Iris pigment epithelial cell (primary cell): ENCODE results near the gene LRRC75A.
"Not testable (repeated sequence)": the region's sequence is repeated elsewhere in the genome, so short reads cannot be mapped to it uniquely, and the experiment has no call there.

Experiments used
- DNase-seq: peaks from one replicate; pipeline ENCODE4 v3.0.0-alpha.2; 2011; ENCODE audit warnings: low read depth

The LRRC75A gene

GRCh38 chr17:16472539-16472938, 19.5 kb downstream of the LRRC75A start:
- DNase-seq: no peak

- no peak for DNase-seq
These were observed 20.7 kb downstream of the LRRC75A start for GRCh38 chr17:16471295-16471694.

DNA sequence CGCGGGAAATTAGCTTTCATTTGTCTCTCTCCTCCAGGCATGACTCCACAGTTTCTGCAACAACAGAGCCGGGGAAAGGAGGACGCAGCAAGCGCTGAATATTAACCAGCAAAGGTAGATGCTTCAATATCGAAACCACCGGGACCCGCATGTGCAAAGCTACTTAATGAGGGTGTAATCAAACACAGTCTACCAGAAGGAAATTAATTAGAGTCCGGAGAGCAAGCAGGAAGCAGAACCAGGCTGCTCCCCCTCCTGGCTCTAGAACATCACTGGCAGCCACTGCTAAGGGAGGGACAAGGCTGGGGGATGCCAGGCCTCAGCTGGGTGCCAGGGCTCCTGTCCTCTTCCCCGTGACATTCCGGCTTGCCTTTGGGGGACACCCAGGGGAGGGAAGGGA, 21.7 kb downstream of the LRRC75A start:
- no peak for DNase-seq

DNA sequence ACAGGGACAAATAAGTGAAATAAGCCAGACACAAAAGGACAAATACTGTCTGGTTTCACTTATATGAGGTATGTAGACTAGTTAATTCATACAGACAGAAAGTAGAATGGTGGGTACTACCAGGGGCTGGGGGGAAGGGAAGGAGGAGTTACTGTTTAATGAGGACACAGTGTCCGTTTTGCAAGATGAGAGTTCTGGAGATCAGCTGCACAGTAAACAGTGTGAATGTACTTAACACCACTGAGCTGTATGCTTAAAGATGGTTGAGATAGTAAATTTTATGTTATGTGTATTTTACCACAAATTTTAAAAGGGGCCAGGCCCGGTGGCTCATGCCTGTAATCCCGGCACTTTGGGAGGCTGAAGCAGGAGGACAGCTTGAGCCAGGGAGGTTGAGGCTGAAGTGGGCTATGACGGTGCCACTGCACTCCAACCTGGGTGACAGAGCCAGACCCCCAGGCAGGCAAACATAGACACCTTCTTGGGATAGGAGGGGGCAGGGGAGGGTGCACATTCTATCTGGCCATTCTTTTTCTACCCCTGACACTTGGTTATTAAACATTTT, 23.5 kb downstream of the LRRC75A start:
- no peak for DNase-seq

DNA sequence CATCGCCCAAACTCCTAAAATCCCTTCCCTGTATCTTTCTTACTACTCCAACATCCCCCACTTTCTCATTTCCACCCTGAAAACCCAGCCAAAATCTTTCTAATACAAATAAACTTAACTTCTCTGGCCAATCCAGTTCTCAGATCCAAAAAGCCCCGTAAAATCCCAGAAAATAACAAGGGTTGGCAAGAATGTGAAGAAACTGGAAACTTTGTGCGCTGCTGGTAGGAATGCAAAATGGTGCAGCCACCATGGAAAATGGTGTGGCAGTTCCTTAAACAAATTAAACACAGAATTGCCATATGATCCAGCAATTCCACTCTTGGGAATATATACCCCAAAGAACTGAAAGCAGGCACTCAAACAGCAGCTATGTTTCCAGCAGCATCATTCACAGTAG, 24.1 kb downstream of the LRRC75A start:
- DNase-seq: no peak

GRCh38 chr17:16467044-16467443, 24.9 kb downstream of the LRRC75A start:
- DNase-seq: no peak

DNA sequence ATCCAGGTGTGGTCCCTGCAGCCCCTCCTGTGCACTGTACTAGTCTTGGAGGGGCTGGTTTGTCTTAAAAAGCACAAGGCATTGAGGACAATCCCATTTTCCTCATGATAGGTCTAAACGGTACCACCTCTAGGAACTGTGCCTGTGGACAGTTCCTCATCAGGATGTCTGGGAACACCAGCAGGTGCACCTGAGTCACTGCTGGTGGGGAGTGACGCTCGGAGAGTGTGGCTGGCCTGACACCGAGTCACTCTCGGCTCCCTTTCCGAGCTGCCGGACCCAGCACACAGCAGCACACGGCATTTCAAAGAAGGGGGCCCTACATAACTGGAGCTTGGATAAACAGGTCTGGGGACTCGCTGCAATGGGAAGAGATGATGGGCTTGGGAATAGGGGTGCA, 25.6 kb downstream of the LRRC75A start:
- DNase-seq: no peak

GRCh38 chr17:16465861-16466338, 26.1 kb downstream of the LRRC75A start:
- DNase-seq: no peak

DNA sequence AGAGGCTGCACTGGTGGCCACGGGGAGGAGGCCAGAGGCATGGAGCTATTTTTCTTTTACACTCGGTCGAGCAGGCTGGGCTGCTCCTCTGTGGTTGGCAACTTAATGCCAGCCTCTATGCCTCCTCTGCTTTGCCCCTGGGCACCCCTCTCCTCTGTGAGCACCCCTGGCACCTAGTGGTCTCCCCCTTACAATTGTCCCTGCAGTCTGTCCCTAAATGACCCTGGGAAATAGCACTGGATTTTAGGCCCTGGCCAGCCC, 27.0 kb downstream of the LRRC75A start:
- DNase-seq: no peak

DNA sequence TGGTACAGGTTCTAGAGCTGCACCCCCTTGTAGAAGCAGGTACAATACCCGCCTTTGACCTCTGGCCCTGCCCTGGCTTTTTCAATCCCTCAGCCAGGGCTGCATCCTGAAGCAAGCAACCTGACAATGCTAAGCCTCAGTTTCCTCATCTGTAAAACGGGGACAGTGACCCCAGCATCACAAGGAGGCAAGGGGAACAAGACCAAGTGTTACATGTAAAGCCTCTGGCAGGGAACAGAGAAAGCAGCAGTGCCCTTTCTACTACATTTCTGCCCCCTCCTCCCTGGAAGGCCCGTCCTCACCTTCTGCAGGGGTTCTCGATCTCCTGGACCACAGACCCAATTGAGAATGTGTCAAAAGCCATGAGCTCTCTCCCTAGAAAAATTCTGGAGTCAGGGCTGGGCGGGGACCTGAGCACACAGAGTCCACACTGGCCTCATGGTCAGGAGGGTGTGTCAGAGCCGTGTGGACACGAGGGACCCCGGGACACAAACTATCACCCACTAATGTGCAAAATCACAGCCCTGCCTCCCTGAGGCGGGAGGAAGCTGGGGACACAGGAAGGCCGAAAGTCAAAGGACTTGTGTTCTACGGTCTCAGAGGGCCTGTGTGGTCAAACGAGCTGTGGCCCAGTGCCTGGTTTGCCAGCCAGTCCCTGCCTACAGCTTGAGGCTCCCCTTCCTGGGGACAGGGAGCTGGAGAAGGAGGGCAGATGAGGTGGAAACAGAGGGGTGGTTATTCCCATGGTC, 27.5 kb downstream of the LRRC75A start:
- no peak for DNase-seq

DNA sequence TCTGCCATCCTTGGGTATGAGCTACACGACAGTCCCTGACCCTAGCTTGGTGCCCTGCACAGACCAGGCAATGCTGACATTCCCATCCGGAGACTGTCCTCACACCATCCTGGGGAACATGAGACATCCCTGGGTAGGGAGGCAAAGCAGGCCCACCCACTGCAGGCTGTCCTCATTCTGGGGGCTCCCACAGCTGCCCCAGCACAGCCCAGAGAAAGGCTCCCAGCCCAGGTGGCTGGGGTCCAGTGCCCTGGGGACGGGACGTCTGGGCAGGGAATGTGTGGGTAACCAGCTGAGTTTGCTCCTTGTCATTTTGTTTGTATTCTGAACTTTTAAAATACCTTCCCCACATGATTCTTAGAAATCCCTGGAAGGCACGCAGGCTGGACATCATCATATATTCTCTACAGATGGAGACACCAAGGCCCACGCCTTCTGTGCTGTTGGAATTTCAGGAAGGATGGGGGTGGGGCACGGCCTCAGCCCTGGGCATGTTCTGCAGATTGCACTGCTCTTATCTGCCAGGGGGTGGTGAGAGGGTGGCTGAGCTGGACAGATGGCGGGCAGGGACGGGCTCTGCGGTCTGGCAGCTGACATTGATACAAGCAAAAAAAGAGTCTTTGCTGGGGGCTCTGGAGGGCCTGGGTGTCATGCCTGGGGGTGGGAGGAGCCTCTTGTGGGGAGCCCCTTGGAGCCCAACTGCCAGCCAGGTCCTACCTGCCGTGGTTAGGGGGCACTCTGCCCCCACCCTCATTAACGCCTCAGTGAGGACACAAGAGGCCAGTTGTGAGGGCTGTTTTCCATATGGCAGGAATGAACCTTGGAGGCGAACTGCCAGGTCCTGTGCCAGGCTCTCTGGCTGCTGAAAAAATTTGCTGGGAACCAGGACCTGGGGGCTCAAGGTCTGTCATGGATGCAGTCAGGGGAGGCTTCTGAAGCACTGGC, 28.4 kb downstream of the LRRC75A start:
- no peak for DNase-seq

- DNase-seq: no peak
These were observed 29.7 kb downstream of the LRRC75A start for GRCh38 chr17:16462070-16462864.

- DNase-seq: no peak
These were observed 30.5 kb downstream of the LRRC75A start for GRCh38 chr17:16461606-16461866.

GRCh38 chr17:16460796-16461605, 31.0 kb downstream of the LRRC75A start:
- DNase-seq: no peak

GRCh38 chr17:16459855-16460550, 32.0 kb downstream of the LRRC75A start:
- DNase-seq: no peak

DNA sequence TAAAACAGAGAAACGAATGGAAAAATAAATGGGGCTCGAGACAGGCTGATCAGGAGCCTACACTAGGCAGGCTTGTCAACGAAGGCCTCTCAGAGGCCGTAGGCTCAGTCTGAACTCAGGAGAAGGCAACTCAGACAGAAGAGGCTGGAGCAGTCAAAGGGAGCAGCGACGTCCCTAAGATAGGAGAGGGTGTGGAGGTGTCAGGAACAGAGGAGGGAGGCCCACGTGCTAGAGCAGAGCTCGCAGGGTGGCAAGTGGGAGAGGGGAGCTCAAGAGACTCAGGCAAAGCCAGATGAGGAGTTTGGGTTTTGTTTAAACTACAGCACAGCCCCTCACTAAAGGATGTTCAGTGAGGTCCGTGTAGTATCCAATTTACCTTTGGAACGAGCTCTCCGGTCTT, 32.7 kb downstream of the LRRC75A start:
- no peak for DNase-seq

DNA sequence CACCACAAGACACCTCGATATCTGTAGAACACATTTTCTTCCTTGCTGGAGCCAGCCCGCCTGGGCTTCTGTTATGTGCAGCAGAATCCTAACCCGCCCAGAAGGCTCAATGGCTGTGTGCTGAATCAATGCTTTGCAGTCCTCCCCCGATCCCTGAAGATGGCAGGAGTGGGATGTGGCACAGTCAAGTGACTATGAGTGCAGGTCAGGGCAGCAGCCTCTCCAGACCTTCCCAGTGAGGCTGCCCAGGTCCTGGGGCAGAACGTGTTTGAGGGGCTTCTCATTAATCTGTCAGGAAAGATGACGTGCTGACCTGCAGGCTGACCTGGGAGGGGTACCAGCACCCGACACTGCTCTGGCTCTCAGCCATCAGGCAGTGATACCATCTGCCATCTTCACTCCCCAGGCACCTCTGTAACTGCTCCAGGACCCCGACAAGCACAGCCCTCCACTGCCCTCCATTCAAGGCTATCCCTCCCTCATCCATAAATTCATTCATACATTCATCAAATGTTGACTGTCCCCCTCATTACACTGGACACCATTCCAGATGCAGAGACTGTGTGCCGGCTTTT, 35.2 kb downstream of the LRRC75A start:
- DNase-seq: no peak

DNA sequence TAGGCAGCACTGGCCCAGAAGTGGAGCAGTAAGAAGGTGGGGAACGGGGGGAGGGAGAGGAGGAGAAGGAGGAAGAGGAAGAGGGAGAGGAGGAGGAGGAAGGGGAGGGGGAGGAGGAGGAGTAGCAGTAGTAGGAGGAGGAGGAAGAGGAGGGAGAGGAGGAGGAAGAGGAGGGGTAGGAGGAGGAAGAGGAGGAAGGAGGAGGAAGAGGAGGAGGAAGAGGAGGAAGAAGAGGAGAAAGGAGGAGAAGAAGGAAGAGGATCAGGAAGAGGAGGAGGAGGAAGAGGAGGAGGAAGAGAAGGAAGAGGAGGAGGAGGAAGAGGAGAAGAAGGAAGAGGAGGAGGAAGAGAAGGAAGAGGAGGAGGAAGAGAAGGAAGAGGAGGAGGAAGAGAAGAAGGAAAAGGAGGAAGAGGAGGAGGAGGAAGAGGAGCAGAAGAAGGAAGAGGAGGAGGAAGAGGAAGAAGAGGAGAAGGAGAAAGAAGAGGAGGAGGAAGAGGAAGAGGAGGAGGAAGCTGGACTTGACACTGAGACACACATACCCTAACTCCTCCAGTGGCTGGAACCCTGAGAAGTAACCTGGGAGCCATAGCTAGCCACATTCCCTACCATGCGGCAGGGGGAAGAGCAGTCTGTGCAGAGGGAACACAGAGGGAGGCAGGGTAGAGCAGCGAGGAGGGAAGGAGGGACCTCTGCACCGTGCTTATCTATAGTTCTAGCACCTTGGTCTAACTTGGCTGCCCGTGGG, 35.8 kb downstream of the LRRC75A start:
- DNase-seq: no peak

- no peak for DNase-seq
These were observed 38.5 kb downstream of the LRRC75A start for GRCh38 chr17:16453493-16453851.

DNA sequence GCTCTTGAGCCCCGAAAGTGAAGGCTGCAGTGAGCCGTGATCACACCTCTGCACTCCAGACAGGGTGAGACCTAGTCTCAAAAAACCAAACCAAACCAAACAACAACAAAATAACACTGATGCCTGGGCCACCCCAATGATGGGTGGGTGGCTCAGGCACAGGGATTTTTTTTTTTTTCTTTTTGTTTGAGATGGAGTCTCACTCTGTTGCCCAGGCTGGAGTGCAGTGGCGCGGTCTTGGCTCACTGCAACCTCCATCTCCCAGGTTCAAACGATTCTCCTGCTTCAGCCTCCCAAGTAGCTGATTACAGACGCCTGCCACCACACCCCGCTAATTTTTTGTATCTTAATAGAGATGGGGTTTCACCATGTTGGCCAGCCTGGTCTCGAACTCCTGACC, 39.7 kb downstream of the LRRC75A start:
- DNase-seq: not testable (repeated sequence)
